Measurements from ENCODE around the gene BABAM2.

Gene BABAM2

DNA sequence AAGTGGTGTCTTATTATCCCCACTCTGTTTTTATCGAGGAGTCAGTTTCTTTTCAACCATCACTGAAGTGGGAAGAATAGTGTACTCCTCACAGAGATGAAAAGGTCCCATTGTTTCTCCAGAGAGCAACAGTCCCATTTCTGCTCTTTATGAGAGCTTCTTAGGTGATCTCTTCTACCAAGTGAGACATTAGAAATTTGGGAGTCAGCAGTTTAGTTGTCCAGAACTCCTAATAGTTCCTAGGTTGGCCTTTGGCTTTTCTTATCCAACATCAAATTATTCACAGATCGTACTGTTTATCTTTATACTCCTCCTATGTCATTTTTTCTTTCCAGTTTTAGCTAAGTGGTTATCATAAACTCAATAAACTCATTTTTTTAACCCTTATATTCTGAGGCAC, 213.1 kb downstream of the BABAM2 start:
- ChIA-PET CTCF (interaction anchor here (1.2 kb wide), 1 partner anchor 78 kb away, joined by 3 read pairs; no protein-coding TSS in a partner anchor), POLR2A (no interaction called here)
- Histone ChIP-seq H3K27ac (ENCODE audit: extremely low read depth, low read depth, low read length) (no peak overlapping the region), H3K36me3 (ENCODE audit: control insufficient read depth in 2 of 2, insufficient read depth in 1 of 2, low read length in 2 of 2) (no peaks in the 10 kb centered on the region), H3K9me3 (ENCODE audit: control insufficient read depth, insufficient read depth, low read depth, low read length) (no peaks in the 10 kb centered on the region), H3K4me3 (ENCODE audit: low read depth, low read length) (no peak overlapping the region), H3K4me1 (ENCODE audit: control insufficient read depth, insufficient read depth, low read length) (no peaks in the 10 kb centered on the region)
- TF ChIP-seq ZNF114 (tag by site-specific recombination; IDR thresholded peaks at IDR 0.05) (no peak), ZNF626 (tag by site-specific recombination; IDR thresholded peaks at IDR 0.05) (no peak), ZNF341 (tag by site-specific recombination; IDR thresholded peaks at IDR 0.05; ENCODE audit: low read depth) (no peak), ZNF677 (tag by site-specific recombination; IDR thresholded peaks at IDR 0.05) (no peak), KLF8 (tag by site-specific recombination; IDR thresholded peaks at IDR 0.05) (no peak), ZNF792 (tag by site-specific recombination; IDR thresholded peaks at IDR 0.05) (no peak), HOXC10 (CRISPR knock-in tag; IDR thresholded peaks at IDR 0.05) (no peak), ZNF571 (tag by site-specific recombination; IDR thresholded peaks at IDR 0.05) (no peak)
- TF ChIP-seq, protein P1, sequence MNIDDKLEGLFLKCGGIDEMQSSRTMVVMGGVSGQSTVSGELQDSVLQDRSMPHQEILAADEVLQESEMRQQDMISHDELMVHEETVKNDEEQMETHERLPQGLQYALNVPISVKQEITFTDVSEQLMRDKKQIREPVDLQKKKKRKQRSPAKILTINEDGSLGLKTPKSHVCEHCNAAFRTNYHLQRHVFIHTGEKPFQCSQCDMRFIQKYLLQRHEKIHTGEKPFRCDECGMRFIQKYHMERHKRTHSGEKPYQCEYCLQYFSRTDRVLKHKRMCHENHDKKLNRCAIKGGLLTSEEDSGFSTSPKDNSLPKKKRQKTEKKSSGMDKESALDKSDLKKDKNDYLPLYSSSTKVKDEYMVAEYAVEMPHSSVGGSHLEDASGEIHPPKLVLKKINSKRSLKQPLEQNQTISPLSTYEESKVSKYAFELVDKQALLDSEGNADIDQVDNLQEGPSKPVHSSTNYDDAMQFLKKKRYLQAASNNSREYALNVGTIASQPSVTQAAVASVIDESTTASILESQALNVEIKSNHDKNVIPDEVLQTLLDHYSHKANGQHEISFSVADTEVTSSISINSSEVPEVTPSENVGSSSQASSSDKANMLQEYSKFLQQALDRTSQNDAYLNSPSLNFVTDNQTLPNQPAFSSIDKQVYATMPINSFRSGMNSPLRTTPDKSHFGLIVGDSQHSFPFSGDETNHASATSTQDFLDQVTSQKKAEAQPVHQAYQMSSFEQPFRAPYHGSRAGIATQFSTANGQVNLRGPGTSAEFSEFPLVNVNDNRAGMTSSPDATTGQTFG (tag by site-specific recombination; IDR thresholded peaks at IDR 0.05; ENCODE audit: borderline replicate concordance), result no peak

DNA sequence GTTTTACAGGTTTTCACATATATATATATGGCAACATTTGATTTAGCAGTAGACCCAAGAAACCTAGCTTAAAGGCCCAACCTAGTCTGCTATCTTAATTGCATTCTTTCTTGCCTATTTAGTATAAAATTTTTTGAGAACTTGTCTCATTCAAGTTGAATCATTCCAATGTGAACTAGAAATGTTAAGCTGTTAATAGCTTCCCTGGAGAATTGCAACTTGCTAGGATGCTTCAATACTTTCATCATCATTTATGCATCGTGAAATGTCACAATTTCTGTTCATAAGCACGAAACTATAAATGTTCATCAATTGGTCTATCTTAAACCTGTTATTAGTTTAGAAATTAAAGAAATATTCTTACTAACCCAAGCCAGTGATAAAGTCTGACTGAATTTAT, 217.6 kb downstream of the BABAM2 start:
- ChIA-PET POLR2A (no interaction called here), CTCF (no interaction called here)
- Histone ChIP-seq H3K36me3 (ENCODE audit: control insufficient read depth in 2 of 2, insufficient read depth in 1 of 2, low read length in 2 of 2) (no peaks in the 10 kb centered on the region), H3K4me3 (ENCODE audit: low read depth, low read length) (no peak overlapping the region), H3K27ac (ENCODE audit: extremely low read depth, low read depth, low read length) (no peak overlapping the region), H3K9me3 (ENCODE audit: control insufficient read depth, insufficient read depth, low read depth, low read length) (no peaks in the 10 kb centered on the region), H3K4me1 (ENCODE audit: control insufficient read depth, insufficient read depth, low read length) (no peaks in the 10 kb centered on the region)
- TF ChIP-seq, protein P2, sequence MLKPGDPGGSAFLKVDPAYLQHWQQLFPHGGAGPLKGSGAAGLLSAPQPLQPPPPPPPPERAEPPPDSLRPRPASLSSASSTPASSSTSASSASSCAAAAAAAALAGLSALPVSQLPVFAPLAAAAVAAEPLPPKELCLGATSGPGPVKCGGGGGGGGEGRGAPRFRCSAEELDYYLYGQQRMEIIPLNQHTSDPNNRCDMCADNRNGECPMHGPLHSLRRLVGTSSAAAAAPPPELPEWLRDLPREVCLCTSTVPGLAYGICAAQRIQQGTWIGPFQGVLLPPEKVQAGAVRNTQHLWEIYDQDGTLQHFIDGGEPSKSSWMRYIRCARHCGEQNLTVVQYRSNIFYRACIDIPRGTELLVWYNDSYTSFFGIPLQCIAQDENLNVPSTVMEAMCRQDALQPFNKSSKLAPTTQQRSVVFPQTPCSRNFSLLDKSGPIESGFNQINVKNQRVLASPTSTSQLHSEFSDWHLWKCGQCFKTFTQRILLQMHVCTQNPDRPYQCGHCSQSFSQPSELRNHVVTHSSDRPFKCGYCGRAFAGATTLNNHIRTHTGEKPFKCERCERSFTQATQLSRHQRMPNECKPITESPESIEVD (tag by site-specific recombination; IDR thresholded peaks at IDR 0.05), result no peak
- TF ChIP-seq, protein P3, sequence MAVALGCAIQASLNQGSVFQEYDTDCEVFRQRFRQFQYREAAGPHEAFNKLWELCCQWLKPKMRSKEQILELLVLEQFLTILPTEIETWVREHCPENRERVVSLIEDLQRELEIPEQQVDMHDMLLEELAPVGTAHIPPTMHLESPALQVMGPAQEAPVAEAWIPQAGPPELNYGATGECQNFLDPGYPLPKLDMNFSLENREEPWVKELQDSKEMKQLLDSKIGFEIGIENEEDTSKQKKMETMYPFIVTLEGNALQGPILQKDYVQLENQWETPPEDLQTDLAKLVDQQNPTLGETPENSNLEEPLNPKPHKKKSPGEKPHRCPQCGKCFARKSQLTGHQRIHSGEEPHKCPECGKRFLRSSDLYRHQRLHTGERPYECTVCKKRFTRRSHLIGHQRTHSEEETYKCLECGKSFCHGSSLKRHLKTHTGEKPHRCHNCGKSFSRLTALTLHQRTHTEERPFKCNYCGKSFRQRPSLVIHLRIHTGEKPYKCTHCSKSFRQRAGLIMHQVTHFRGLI (tag by site-specific recombination; IDR thresholded peaks at IDR 0.05), result no peak
- TF ChIP-seq, protein P4, sequence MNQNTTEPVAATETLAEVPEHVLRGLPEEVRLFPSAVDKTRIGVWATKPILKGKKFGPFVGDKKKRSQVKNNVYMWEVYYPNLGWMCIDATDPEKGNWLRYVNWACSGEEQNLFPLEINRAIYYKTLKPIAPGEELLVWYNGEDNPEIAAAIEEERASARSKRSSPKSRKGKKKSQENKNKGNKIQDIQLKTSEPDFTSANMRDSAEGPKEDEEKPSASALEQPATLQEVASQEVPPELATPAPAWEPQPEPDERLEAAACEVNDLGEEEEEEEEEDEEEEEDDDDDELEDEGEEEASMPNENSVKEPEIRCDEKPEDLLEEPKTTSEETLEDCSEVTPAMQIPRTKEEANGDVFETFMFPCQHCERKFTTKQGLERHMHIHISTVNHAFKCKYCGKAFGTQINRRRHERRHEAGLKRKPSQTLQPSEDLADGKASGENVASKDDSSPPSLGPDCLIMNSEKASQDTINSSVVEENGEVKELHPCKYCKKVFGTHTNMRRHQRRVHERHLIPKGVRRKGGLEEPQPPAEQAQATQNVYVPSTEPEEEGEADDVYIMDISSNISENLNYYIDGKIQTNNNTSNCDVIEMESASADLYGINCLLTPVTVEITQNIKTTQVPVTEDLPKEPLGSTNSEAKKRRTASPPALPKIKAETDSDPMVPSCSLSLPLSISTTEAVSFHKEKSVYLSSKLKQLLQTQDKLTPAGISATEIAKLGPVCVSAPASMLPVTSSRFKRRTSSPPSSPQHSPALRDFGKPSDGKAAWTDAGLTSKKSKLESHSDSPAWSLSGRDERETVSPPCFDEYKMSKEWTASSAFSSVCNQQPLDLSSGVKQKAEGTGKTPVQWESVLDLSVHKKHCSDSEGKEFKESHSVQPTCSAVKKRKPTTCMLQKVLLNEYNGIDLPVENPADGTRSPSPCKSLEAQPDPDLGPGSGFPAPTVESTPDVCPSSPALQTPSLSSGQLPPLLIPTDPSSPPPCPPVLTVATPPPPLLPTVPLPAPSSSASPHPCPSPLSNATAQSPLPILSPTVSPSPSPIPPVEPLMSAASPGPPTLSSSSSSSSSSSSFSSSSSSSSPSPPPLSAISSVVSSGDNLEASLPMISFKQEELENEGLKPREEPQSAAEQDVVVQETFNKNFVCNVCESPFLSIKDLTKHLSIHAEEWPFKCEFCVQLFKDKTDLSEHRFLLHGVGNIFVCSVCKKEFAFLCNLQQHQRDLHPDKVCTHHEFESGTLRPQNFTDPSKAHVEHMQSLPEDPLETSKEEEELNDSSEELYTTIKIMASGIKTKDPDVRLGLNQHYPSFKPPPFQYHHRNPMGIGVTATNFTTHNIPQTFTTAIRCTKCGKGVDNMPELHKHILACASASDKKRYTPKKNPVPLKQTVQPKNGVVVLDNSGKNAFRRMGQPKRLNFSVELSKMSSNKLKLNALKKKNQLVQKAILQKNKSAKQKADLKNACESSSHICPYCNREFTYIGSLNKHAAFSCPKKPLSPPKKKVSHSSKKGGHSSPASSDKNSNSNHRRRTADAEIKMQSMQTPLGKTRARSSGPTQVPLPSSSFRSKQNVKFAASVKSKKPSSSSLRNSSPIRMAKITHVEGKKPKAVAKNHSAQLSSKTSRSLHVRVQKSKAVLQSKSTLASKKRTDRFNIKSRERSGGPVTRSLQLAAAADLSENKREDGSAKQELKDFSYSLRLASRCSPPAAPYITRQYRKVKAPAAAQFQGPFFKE (tag by site-specific recombination; IDR thresholded peaks at IDR 0.05; ENCODE audit: borderline replicate concordance), result no peak
- TF ChIP-seq, protein P5, sequence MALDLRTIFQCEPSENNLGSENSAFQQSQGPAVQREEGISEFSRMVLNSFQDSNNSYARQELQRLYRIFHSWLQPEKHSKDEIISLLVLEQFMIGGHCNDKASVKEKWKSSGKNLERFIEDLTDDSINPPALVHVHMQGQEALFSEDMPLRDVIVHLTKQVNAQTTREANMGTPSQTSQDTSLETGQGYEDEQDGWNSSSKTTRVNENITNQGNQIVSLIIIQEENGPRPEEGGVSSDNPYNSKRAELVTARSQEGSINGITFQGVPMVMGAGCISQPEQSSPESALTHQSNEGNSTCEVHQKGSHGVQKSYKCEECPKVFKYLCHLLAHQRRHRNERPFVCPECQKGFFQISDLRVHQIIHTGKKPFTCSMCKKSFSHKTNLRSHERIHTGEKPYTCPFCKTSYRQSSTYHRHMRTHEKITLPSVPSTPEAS (tag by site-specific recombination; IDR thresholded peaks at IDR 0.05), result no peak
- TF ChIP-seq ZNF311 (tag by site-specific recombination; IDR thresholded peaks at IDR 0.05; ENCODE audit: borderline replicate concordance), result no peak
- TF ChIP-seq, protein P6, sequence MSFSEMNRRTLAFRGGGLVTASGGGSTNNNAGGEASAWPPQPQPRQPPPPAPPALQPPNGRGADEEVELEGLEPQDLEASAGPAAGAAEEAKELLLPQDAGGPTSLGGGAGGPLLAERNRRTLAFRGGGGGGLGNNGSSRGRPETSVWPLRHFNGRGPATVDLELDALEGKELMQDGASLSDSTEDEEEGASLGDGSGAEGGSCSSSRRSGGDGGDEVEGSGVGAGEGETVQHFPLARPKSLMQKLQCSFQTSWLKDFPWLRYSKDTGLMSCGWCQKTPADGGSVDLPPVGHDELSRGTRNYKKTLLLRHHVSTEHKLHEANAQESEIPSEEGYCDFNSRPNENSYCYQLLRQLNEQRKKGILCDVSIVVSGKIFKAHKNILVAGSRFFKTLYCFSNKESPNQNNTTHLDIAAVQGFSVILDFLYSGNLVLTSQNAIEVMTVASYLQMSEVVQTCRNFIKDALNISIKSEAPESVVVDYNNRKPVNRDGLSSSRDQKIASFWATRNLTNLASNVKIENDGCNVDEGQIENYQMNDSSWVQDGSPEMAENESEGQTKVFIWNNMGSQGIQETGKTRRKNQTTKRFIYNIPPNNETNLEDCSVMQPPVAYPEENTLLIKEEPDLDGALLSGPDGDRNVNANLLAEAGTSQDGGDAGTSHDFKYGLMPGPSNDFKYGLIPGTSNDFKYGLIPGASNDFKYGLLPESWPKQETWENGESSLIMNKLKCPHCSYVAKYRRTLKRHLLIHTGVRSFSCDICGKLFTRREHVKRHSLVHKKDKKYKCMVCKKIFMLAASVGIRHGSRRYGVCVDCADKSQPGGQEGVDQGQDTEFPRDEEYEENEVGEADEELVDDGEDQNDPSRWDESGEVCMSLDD (tag by site-specific recombination; IDR thresholded peaks at IDR 0.05), result no peak
- no peak for TF ChIP-seq KLF8 (tag by site-specific recombination; IDR thresholded peaks at IDR 0.05)
- no peak for TF ChIP-seq ZNF202 (tag by site-specific recombination; IDR thresholded peaks at IDR 0.05; ENCODE audit: borderline replicate concordance)
- no peak for TF ChIP-seq ZNF776 (tag by site-specific recombination; IDR thresholded peaks at IDR 0.05; ENCODE audit: borderline replicate concordance)
- no peak for TF ChIP-seq ZNF133 (tag by site-specific recombination; IDR thresholded peaks at IDR 0.05)
- no peak for TF ChIP-seq ZNF114 (tag by site-specific recombination; IDR thresholded peaks at IDR 0.05)
- no peak for TF ChIP-seq ZNF530 (tag by site-specific recombination; IDR thresholded peaks at IDR 0.05; ENCODE audit: low read depth)
